Activated CD8-positive, alpha-beta memory T cell treated with anti-CD3 and anti-CD28 coated beads, Interleukin-2, amount 50 U/mL, for 4 hours (primary cell): Measurements from ENCODE around the gene LRP10.
"Not testable (repeated sequence)": the region's sequence is repeated elsewhere in the genome, so short reads cannot be mapped to it uniquely, and the experiment has no call there.

ENCODE experiments used
- DNase-seq: peaks from one replicate; pipeline ENCODE4 v3.0.0-alpha.2; 2020

LRP10 gene

GRCh38 chr14:22843123-22843925 lies 28.2 kb upstream of the LRP10 start:
- DNase-seq, result no peak

GRCh38 chr14:22844221-22845102 lies 27.1 kb upstream of the LRP10 start:
- DNase-seq, result no peak

GRCh38 chr14:22845103-22845394 lies 26.5 kb upstream of the LRP10 start:
- DNase-seq, result no peak

GRCh38 chr14:22845821-22846625 lies 25.5 kb upstream of the LRP10 start:
- no peak for DNase-seq

- no peak for DNase-seq
Measured at GRCh38 chr14:22846811-22847307, 24.7 kb upstream of the LRP10 start.

- no peak for DNase-seq
Measured at GRCh38 chr14:22847661-22848341, 23.7 kb upstream of the LRP10 start.

- no peak for DNase-seq
Measured at GRCh38 chr14:22848351-22849164, 23.0 kb upstream of the LRP10 start.

GRCh38 chr14:22849212-22849819 lies 22.2 kb upstream of the LRP10 start:
- no peak for DNase-seq

GRCh38 chr14:22850944-22851764 lies 20.4 kb upstream of the LRP10 start:
- no peak for DNase-seq

- DNase-seq, result not testable (repeated sequence)
Measured at GRCh38 chr14:22852178-22852577, 19.4 kb upstream of the LRP10 start.

- no peak for DNase-seq
Measured at GRCh38 chr14:22852599-22852939, 19.0 kb upstream of the LRP10 start.

- peak; percentile 93 for DNase-seq
Measured at GRCh38 chr14:22852940-22853767, 18.4 kb upstream of the LRP10 start.

GRCh38 chr14:22854296-22854695 lies 17.2 kb upstream of the LRP10 start:
- not testable (repeated sequence) for DNase-seq

GRCh38 chr14:22854963-22855724 lies 16.4 kb upstream of the LRP10 start:
- DNase-seq, result no peak

- no peak for DNase-seq
Measured at GRCh38 chr14:22856428-22856827, 15.1 kb upstream of the LRP10 start.

- not testable (repeated sequence) for DNase-seq
Measured at GRCh38 chr14:22860377-22860776, 11.2 kb upstream of the LRP10 start.

- no peak for DNase-seq
Measured at GRCh38 chr14:22861651-22862050, 9.9 kb upstream of the LRP10 start.

- DNase-seq, result no peak
Measured at GRCh38 chr14:22864979-22865378, 6.6 kb upstream of the LRP10 start.
